BJ (cell line): Measurements from ENCODE around the gene PLEKHM2. TPM values are rescaled to one million over a fixed set of nuclear protein-coding genes. Genes with fewer than 3 reads are reported as not detected.
"Not testable (repeated sequence)": the region's sequence is repeated elsewhere in the genome, so short reads cannot be mapped to it uniquely, and the experiment has no call there.

Experiments used
- CTCF ChIA-PET: fragments of 350-600 bp; formaldehyde crosslinking; extraction: SDS; loops from one replicate; lab custom pipeline; 2021; ENCODE audit warnings: antibody characterized with exemption, inconsistent platforms; lab: Yijun Ruan, JAX
- POLR2A ChIA-PET: fragments of 300-600 bp; sonication (Branson Sonifier 250); formaldehyde crosslinking; extraction: SDS; loops from one replicate; lab custom pipeline; 2021; ENCODE audit warnings: antibody characterized with exemption; lab: Charles Lee
- DNase-seq: peaks from one replicate; pipeline ENCODE4 v3.0.0-alpha.2; 2011; ENCODE audit warnings: low read depth
- H3K27me3 ChIP-seq: 2 replicates; pipeline ENCODE4 v1.6.0; 2011; ENCODE audit warnings: low read length; ENCODE audit not compliant: control insufficient read depth, insufficient read depth
- H3K36me3 ChIP-seq: 2 replicates; pipeline ENCODE4 v1.5.1; 2011; ENCODE audit warnings: low read length; ENCODE audit not compliant: control insufficient read depth, insufficient read depth
- H3K4me3 ChIP-seq: 2 replicates; pipeline ENCODE4 v1.5.1; 2011; ENCODE audit warnings: low read depth, mild to moderate bottlenecking, control low read depth, low read length
- polyA plus RNA-seq: library from polyadenylated mRNA; depleted of rRNA; stranded (reverse); fragments of >200 nt; gene quantifications from 2 replicates; pipeline ENCODE4 v1.2.3, GENCODE V29; 2011
- TF ChIP-seq, protein P1 (sequence below): IDR thresholded peaks from 2 replicates; pipeline ENCODE4 v1.5.1; 2011; ENCODE audit warnings: low read depth, mild to moderate bottlenecking, control low read depth, inconsistent platforms, low read length, moderate library complexity; ENCODE audit not compliant: insufficient read depth

The PLEKHM2 gene
- polyA plus RNA-seq, 1 experiment, result 58.3 TPM

DNA sequence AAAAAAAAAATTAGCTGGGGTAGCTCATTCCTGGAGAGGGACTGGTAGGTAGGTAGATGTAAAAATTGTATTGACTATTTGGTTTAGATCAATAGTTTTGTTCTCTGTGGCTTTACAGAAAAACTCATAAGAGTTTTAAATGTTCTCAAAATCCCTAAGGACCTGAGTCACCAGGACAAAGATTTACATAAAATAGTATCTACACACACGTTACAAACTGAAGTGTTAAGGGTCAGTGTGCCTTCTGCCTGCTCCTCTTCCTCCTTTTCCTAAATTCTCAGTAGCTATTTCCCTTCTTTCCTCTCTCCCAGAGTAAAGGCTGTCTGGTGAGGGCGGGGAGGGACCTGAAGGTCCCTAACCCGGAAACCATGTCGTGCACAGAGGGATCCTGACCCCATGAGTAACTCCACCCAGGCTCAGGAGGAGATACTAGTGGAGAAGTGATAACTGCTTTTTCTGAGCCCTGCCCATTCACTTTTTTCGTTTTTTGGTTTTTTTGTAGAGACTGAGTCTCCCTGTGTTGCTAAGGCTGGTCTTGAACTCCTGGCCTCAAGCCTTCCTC lies 8.1 kb downstream of the PLEKHM2 start:
- no peak for DNase-seq
- no peak overlapping the region for H3K4me3 ChIP-seq
- peaks cover 5% of the 10 kb centered on the region for H3K36me3 ChIP-seq
- TF ChIP-seq, protein P1, sequence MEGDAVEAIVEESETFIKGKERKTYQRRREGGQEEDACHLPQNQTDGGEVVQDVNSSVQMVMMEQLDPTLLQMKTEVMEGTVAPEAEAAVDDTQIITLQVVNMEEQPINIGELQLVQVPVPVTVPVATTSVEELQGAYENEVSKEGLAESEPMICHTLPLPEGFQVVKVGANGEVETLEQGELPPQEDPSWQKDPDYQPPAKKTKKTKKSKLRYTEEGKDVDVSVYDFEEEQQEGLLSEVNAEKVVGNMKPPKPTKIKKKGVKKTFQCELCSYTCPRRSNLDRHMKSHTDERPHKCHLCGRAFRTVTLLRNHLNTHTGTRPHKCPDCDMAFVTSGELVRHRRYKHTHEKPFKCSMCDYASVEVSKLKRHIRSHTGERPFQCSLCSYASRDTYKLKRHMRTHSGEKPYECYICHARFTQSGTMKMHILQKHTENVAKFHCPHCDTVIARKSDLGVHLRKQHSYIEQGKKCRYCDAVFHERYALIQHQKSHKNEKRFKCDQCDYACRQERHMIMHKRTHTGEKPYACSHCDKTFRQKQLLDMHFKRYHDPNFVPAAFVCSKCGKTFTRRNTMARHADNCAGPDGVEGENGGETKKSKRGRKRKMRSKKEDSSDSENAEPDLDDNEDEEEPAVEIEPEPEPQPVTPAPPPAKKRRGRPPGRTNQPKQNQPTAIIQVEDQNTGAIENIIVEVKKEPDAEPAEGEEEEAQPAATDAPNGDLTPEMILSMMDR, result no peak
- ChIA-PET POLR2A (no interaction called here), CTCF (interaction anchor here (0.9 kb wide), 1 partner anchor 10 kb away, joined by 3 read pairs; no protein-coding TSS in a partner anchor)
- no peaks in the 10 kb centered on the region for H3K27me3 ChIP-seq

DNA sequence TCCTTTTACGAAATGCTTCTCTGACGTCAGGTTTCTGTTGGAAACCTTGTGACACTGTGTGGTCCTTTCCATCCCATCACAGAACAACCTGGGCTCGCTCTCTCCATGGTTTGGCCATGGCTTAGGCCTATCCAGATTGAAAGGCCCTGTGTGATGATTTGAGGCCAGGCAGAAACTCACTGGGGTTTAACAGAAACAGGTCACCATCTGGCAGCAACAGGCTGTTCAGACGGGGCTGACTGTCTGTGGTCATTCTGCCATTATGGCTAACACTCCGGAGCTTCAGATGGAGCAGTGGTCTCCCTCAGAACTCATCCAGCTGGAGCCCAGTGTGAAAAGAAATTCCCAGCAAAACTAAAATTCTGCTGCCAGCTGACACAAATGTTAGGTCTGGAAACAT lies 9.3 kb downstream of the PLEKHM2 start:
- no peaks in the 10 kb centered on the region for H3K27me3 ChIP-seq
- no peak for DNase-seq
- POLR2A ChIA-PET, result no interaction called here
- TF ChIP-seq, protein P1, result no peak
- CTCF ChIA-PET, result interaction anchor here (1.6 kb wide), 1 partner anchor 9 kb away, joined by 3 read pairs; no protein-coding TSS in a partner anchor
- H3K36me3 ChIP-seq, result peaks cover 5% of the 10 kb centered on the region
- H3K4me3 ChIP-seq, result no peak overlapping the region

DNA sequence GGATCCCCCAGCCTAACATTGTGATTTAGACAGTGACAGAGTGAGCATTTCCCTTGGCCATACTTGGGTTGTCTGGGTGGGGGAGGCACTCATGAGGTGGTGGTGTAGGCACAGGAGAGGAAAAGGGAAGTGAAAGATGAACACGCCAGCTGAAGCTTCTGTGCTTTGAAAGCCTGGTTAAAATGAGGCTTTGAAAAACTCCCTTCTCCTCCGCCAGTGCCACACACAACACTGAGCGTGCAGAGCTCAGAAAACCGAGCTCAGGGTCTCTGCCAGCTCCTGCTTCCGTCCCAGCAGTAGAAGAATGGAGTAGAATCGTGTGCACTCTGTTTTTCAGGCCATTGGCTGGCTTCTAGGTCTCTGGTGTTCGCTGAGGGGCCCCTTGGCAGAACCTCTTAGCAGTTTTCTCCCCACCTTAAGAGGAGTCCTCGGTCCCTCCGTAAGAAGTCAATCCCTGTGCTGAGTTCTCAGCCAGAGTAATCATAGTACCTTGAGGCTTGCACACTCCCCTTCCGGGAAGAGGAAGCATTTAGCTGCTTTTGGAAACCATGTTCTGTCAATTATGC lies 12.9 kb downstream of the PLEKHM2 start:
- TF ChIP-seq, protein P1, result no peak
- H3K36me3 ChIP-seq, result peaks cover 3% of the 10 kb centered on the region; the same call in 1 of the 2 replicates
- POLR2A ChIA-PET, result no interaction called here
- DNase-seq, result no peak
- CTCF ChIA-PET, result no interaction called here
- H3K27me3 ChIP-seq, result no peaks in the 10 kb centered on the region
- H3K4me3 ChIP-seq, result no peak overlapping the region

DNA sequence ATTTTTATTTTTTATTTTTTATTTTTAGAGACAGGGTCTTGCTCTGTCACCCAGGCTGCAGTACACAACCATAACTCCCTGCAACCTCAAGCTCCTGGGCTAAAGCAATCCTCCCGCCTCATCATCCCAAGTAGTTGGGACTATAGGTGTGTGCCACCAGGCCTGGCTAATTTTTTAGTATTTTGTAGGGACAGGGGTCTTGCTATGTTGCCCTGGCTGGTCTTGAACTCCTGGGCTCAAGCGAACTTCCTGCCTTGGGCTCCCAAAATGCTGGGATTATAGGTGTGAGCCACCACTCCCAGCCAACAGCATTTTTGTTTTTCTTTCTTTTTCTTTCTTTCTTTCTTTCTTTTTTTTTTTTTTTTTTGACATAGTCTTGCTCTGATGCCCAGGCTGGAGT lies 14.1 kb downstream of the PLEKHM2 start:
- Histone ChIP-seq H3K36me3 (peaks cover 3% of the 10 kb centered on the region; the same call in 1 of the 2 replicates), H3K27me3 (no peaks in the 10 kb centered on the region), H3K4me3 (no peak overlapping the region)
- TF ChIP-seq, protein P1, result no peak
- DNase-seq, result no peak
- ChIA-PET POLR2A (no interaction called here), CTCF (no interaction called here)

DNA sequence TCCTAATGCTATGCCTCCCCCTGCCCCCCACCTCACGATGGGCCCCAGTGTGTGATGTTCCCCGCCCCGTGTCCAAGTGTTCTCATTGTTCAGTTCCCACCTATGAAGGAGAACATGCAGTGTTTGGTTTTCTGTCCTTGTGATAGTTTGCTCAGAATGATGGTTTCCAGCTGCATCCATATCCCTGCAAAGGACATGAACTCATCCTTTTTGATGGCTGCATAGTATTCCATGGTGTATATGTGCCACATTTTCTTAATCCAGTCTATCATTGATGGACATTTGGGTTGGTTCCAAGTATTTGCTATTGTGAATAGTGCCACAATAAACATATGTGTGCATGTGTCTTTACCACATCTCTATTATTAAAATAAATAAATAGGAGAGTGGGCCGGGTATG lies 15.2 kb downstream of the PLEKHM2 start:
- POLR2A ChIA-PET, H3K4me3 ChIP-seq, H3K27me3 ChIP-seq, DNase-seq, H3K36me3 ChIP-seq: not testable (repeated sequence)
- CTCF ChIA-PET, result interaction anchor here (1.3 kb wide), 1 partner anchor 42 kb away, joined by 3 read pairs; no protein-coding TSS in a partner anchor

DNA sequence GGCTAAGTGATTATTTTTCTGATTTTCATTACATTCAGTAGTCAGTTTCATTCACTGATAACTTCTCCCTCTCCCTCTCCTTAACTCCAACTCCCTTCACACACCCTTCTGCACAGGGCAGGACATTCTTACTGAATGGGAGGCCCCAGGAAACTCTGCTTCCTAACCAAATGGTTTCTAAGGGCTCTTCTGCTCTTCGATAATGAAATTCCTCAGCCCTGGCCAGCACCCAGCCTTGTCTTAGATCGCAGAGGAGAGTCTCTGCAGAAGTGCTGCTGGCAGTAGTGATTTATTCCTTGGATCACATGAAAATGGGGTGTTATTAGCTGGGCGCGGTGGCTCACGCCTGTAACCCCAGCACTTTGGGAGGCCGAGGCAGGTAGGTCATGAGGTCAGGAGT lies 16.4 kb downstream of the PLEKHM2 start:
- ChIA-PET CTCF (interaction anchor here (1.3 kb wide), 1 partner anchor 41 kb away, joined by 3 read pairs; no protein-coding TSS in a partner anchor), POLR2A (no interaction called here)
- H3K36me3 ChIP-seq, result peaks cover 4% of the 10 kb centered on the region
- H3K27me3 ChIP-seq, result no peaks in the 10 kb centered on the region
- H3K4me3 ChIP-seq, result no peak overlapping the region
- DNase-seq, result no peak
- TF ChIP-seq, protein P1, result no peak
